Measurements from ENCODE around the gene IYD.

- TF ChIP-seq, protein P1, sequence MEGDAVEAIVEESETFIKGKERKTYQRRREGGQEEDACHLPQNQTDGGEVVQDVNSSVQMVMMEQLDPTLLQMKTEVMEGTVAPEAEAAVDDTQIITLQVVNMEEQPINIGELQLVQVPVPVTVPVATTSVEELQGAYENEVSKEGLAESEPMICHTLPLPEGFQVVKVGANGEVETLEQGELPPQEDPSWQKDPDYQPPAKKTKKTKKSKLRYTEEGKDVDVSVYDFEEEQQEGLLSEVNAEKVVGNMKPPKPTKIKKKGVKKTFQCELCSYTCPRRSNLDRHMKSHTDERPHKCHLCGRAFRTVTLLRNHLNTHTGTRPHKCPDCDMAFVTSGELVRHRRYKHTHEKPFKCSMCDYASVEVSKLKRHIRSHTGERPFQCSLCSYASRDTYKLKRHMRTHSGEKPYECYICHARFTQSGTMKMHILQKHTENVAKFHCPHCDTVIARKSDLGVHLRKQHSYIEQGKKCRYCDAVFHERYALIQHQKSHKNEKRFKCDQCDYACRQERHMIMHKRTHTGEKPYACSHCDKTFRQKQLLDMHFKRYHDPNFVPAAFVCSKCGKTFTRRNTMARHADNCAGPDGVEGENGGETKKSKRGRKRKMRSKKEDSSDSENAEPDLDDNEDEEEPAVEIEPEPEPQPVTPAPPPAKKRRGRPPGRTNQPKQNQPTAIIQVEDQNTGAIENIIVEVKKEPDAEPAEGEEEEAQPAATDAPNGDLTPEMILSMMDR (IDR thresholded peaks at IDR 0.05 in 8 of 11, conservative IDR thresholded peaks at IDR 0.05 in 3 of 11) = no peak
- no peak for TF ChIP-seq POLR2A (IDR thresholded peaks at IDR 0.05)
These were observed 22.6 kb downstream of the IYD start for GRCh38 chr6:150391414-150391813.
